K562 (cell line): ENCODE data around the gene PEX3. TPM values are rescaled to one million over a fixed set of nuclear protein-coding genes. Genes with fewer than 3 reads are reported as not detected.
A peak's percentile ranks its signal among the peaks of the same experiment; 100 is the strongest.

Experiments
- BCL6 ChIP-seq: fragments of 250-450 bp; sonication (Bioruptor Pico); IDR thresholded peaks from 2 replicates; pipeline ENCODE4 v1.4.0; 2020
- CREB1 ChIP-seq, 2 experiments: sonication (generic) in 1 of 2; formaldehyde crosslinking in 1 of 2; IDR thresholded peaks; 2 replicates each; pipeline versions ENCODE4 v1.6.1 to v1.8.0; 2012 to 2022; ENCODE audit warnings: inconsistent platforms in 1 of 2, mild to moderate bottlenecking in 1 of 2, missing genetic modification reagents in 1 of 2, moderate library complexity in 1 of 2
- ETV5 ChIP-seq: sonication (generic); formaldehyde crosslinking; IDR thresholded peaks from 2 replicates; pipeline ENCODE4 v1.4.0; 2020; ENCODE audit warnings: low read depth, mild to moderate bottlenecking, missing genetic modification reagents
- FIP1L1 ChIP-seq: fragments of 200-400 bp; formaldehyde crosslinking; IDR thresholded peaks from 2 replicates; pipeline ENCODE4 v1.6.1; 2018; ENCODE audit warnings: mild to moderate bottlenecking, low read depth, low read length; ENCODE audit not compliant: poor library complexity, severe bottlenecking
- HDAC6 ChIP-seq: IDR thresholded peaks from 2 replicates; pipeline ENCODE4 v1.6.1; 2012; ENCODE audit warnings: low read depth, mild to moderate bottlenecking, control low read depth, inconsistent platforms, low read length, moderate library complexity
- KLF6 ChIP-seq: fragments of 250-450 bp; sonication (Bioruptor Pico); IDR thresholded peaks from 2 replicates; pipeline ENCODE4 v1.4.0; 2020; ENCODE audit warnings: mild to moderate bottlenecking, moderate library complexity, borderline replicate concordance
- LEF1 ChIP-seq: fragments of 450-650 bp; IDR thresholded peaks from 2 replicates; pipeline ENCODE4 v1.6.1; 2016; ENCODE audit warnings: mild to moderate bottlenecking
- MAFG ChIP-seq: fragments of 450-650 bp; conservative IDR thresholded peaks from 2 replicates; pipeline ENCODE4 v1.6.1; 2016; ENCODE audit warnings: missing genetic modification characterization, missing compliant biosample characterization
- MECOM ChIP-seq: fragments of 250-450 bp; sonication (Bioruptor Pico); IDR thresholded peaks from 2 replicates; pipeline ENCODE4 v1.8.0; 2022; ENCODE audit warnings: inconsistent platforms
- NFE2L1 ChIP-seq: fragments of 450-650 bp; IDR thresholded peaks from 2 replicates; pipeline ENCODE4 v1.6.1; 2016; ENCODE audit warnings: missing genetic modification characterization, low read depth, mild to moderate bottlenecking, missing compliant biosample characterization, moderate library complexity, borderline replicate concordance
- NFRKB ChIP-seq: fragments of 450-650 bp; IDR thresholded peaks from 2 replicates; pipeline ENCODE4 v1.6.1; 2016; ENCODE audit warnings: low read depth
- PCBP1 ChIP-seq: fragments of 200-400 bp; formaldehyde crosslinking; IDR thresholded peaks from 2 replicates; pipeline ENCODE4 v1.6.1; 2018; ENCODE audit warnings: mild to moderate bottlenecking, low read depth, low read length; ENCODE audit not compliant: poor library complexity, severe bottlenecking
- POLR2AphosphoS2 ChIP-seq: IDR thresholded peaks from 2 replicates; pipeline ENCODE4 v1.6.1; 2012; ENCODE audit warnings: low read length, improper control_type of control experiment
- POLR3G ChIP-seq: IDR thresholded peaks from 2 replicates; pipeline ENCODE4 v1.6.1; 2011; ENCODE audit not compliant: insufficient read length, insufficient replicate concordance; ENCODE audit errors: extremely low read depth
- SETDB1 ChIP-seq: IDR thresholded peaks from one replicate; pipeline ENCODE4 v1.6.1; 2012; ENCODE audit warnings: low read length, control low read depth, inconsistent platforms
- SIN3B ChIP-seq: fragments of 450-650 bp; IDR thresholded peaks from 2 replicates; pipeline ENCODE4 v1.6.1; 2017; ENCODE audit warnings: low read depth, mild to moderate bottlenecking, moderate library complexity
- SP1 ChIP-seq: sonication (generic); formaldehyde crosslinking; IDR thresholded peaks from 2 replicates; pipeline ENCODE4 v1.8.1; 2022; ENCODE audit warnings: mild to moderate bottlenecking, missing genetic modification reagents
- ZNF436 ChIP-seq: fragments of 250-450, 450-650 bp; sonication (Bioruptor Pico); formaldehyde crosslinking; IDR thresholded peaks from 2 replicates; pipeline ENCODE4 v1.7.0; 2020; ENCODE audit warnings: mild to moderate bottlenecking
- ZNF551 ChIP-seq: fragments of 250-450 bp; sonication (Bioruptor Pico); IDR thresholded peaks from 2 replicates; pipeline ENCODE4 v1.5.0; 2021; ENCODE audit warnings: mild to moderate bottlenecking, moderate library complexity
- polyA plus RNA-seq, 8 experiments: library from polyadenylated mRNA; depleted of rRNA in 4 of 8; stranded (reverse) in 5 of 8; unstranded in 3 of 8; fragments of >200 nt; fragmentation: Nextera tagmentation in 2 of 8; fragmentation: Illumina TruSeq in 1 of 8; extraction: Ambion mirVana in 2 of 8; extraction: Trizol in 1 of 8; gene quantifications; 2 replicates each; pipeline versions ENCODE4 v1.2.1 to v1.2.3, GENCODE V29; 2011 to 2014; ENCODE audit warnings: inconsistent platforms in 1 of 8, missing spikeins in 1 of 8
- total RNA-seq, 7 experiments: library from RNA; depleted of rRNA in 6 of 7; stranded (reverse); fragments of >200 nt in 6 of 7; fragmentation: Illumina TruSeq in 2 of 7; extraction: Trizol in 2 of 7; gene quantifications; 2 replicates each; pipeline versions ENCODE4 v1.2.1 to v1.2.3, GENCODE V29; 2011 to 2021; ENCODE audit warnings: low replicate concordance in 1 of 7
- TF ChIP-seq, protein P1 (sequence below): fragments of 200-800 bp; sonication (Bioruptor generic); IDR thresholded peaks from 2 replicates; pipeline ENCODE4 v1.6.1; 2017; ENCODE audit warnings: missing genetic modification characterization, missing compliant biosample characterization
- TF ChIP-seq, protein P2 (sequence below): fragments of 250-450 bp; sonication (Bioruptor Pico); IDR thresholded peaks from 2 replicates; pipeline ENCODE4 v1.4.0; 2020; ENCODE audit warnings: borderline replicate concordance
- TF ChIP-seq, protein P3 (sequence below): sonication (generic); formaldehyde crosslinking; IDR thresholded peaks from 2 replicates; pipeline ENCODE4 v1.8.0; 2022; ENCODE audit warnings: missing genetic modification reagents, mild to moderate bottlenecking, moderate library complexity, borderline replicate concordance
- TF ChIP-seq, protein P4 (sequence below): fragments of 250-450 bp; sonication (Bioruptor Pico); IDR thresholded peaks from 2 replicates; pipeline ENCODE4 v1.8.0; 2022; ENCODE audit warnings: moderate library complexity, mild to moderate bottlenecking, inconsistent platforms

Gene PEX3
- total and polyA plus RNA-seq, 9 of the 15 experiments (the other 6 are each of a cell fraction or from before 2014, with no cell fraction given), result 17.3 to 69.6 (median 32.7) TPM

DNA sequence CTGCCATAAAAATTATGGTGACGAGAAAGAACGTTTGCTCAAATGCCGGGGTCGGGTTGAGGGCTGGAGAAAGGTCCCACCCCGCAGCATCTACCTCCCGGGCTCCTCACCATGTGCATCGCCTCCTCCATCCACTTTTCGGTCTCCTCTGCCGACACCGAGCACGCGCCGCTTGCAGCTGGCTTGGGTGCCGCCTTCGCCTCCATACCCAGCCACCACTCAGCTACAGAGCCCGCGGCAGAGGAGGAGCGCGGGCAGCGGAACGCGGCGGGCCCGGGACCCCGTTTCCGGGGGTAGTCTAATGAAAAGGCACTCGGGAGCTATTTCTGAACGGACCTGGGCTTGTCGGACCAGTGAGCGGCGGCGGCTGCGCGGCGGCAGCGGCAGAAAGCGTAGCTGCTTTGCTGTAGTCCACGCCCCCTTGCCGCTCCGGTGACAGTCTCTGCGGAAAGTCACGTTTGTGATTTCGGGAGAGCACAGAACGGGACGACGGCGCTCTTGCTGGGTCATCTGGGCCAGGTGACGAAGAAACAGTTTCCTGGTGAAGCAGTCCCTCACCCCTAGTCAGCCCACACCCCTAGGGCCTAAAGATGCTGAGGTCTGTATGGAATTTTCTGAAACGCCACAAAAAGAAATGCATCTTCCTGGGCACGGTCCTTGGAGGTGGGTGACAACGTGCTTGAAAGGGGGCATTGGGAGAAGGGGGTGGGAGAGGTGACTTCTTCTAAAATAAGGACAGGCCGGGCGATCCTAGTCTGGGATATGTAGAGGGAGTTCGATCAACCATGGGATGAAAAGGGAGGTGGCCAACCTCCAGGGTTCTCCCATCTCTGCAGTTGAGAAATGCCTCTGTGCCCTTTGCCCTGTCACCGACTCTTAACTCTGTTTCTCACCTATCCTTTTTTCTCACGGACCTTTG, at the start of gene PEX3, which contains the start of gene ADAT2 (continued):
- no peak for TF ChIP-seq HDAC6
- no peak for TF ChIP-seq ZNF551 (CRISPR knock-in tag)
- peak; percentile 99 for TF ChIP-seq SP1 (CRISPR knock-in tag)
- no peak for TF ChIP-seq KLF6 (CRISPR knock-in tag)
- peak; percentile 88 for TF ChIP-seq CREB1 (IDR thresholded peaks at IDR 0.05)
- TF ChIP-seq CREB1 (CRISPR knock-in tag; IDR thresholded peaks at IDR 0.05), result peak; percentile 79
- TF ChIP-seq NFRKB, result peak; percentile 95
- no peak for TF ChIP-seq MECOM (CRISPR knock-in tag)
- peak; percentile 99 for TF ChIP-seq FIP1L1
- TF ChIP-seq POLR3G, result no peak
- peak; percentile 97 for TF ChIP-seq SIN3B
- TF ChIP-seq LEF1, result peak; percentile 73
- TF ChIP-seq, protein P1, sequence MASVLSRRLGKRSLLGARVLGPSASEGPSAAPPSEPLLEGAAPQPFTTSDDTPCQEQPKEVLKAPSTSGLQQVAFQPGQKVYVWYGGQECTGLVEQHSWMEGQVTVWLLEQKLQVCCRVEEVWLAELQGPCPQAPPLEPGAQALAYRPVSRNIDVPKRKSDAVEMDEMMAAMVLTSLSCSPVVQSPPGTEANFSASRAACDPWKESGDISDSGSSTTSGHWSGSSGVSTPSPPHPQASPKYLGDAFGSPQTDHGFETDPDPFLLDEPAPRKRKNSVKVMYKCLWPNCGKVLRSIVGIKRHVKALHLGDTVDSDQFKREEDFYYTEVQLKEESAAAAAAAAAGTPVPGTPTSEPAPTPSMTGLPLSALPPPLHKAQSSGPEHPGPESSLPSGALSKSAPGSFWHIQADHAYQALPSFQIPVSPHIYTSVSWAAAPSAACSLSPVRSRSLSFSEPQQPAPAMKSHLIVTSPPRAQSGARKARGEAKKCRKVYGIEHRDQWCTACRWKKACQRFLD, result no peak
- TF ChIP-seq, protein P2, sequence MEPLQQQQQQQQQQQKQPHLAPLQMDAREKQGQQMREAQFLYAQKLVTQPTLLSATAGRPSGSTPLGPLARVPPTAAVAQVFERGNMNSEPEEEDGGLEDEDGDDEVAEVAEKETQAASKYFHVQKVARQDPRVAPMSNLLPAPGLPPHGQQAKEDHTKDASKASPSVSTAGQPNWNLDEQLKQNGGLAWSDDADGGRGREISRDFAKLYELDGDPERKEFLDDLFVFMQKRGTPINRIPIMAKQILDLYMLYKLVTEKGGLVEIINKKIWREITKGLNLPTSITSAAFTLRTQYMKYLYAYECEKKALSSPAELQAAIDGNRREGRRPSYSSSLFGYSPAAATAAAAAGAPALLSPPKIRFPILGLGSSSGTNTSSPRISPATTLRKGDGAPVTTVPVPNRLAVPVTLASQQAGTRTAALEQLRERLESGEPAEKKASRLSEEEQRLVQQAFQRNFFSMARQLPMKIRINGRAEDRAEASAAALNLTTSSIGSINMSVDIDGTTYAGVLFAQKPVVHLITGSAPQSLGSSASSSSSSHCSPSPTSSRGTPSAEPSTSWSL (CRISPR knock-in tag), result no peak
- TF ChIP-seq BCL6, result no peak
- no peak for TF ChIP-seq POLR2AphosphoS2
- no peak for TF ChIP-seq NFE2L1 (tag)
- TF ChIP-seq ETV5, result peak; percentile 68; the same call in 1 of the 2 replicates
- no peak for TF ChIP-seq MAFG (tag)
- TF ChIP-seq, protein P3, sequence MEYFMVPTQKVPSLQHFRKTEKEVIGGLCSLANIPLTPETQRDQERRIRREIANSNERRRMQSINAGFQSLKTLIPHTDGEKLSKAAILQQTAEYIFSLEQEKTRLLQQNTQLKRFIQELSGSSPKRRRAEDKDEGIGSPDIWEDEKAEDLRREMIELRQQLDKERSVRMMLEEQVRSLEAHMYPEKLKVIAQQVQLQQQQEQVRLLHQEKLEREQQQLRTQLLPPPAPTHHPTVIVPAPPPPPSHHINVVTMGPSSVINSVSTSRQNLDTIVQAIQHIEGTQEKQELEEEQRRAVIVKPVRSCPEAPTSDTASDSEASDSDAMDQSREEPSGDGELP, result peak; percentile 96
- TF ChIP-seq PCBP1, result peak; percentile 97
- no peak for TF ChIP-seq SETDB1
- TF ChIP-seq, protein P4, sequence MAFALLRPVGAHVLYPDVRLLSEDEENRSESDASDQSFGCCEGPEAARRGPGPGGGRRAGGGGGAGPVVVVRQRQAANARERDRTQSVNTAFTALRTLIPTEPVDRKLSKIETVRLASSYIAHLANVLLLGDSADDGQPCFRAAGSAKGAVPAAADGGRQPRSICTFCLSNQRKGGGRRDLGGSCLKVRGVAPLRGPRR (CRISPR knock-in tag), result no peak
- no peak for TF ChIP-seq ZNF436
